B cell (primary cell): ENCODE data around the gene TMEM143.

Source experiments
- EZH2 ChIP-seq: IDR thresholded peaks from 2 replicates; pipeline ENCODE4 v1.6.1; 2012; ENCODE audit warnings: borderline replicate concordance, low read depth, mild to moderate bottlenecking, moderate library complexity, low read length; ENCODE audit not compliant: insufficient read depth, poor library complexity, severe bottlenecking
- TF ChIP-seq, protein P1 (sequence below): fragments of 200-600 bp; IDR thresholded peaks from one replicate; pipeline ENCODE4 v1.8.0; 2022; ENCODE audit warnings: antibody characterized with exemption, mild to moderate bottlenecking

DNA sequence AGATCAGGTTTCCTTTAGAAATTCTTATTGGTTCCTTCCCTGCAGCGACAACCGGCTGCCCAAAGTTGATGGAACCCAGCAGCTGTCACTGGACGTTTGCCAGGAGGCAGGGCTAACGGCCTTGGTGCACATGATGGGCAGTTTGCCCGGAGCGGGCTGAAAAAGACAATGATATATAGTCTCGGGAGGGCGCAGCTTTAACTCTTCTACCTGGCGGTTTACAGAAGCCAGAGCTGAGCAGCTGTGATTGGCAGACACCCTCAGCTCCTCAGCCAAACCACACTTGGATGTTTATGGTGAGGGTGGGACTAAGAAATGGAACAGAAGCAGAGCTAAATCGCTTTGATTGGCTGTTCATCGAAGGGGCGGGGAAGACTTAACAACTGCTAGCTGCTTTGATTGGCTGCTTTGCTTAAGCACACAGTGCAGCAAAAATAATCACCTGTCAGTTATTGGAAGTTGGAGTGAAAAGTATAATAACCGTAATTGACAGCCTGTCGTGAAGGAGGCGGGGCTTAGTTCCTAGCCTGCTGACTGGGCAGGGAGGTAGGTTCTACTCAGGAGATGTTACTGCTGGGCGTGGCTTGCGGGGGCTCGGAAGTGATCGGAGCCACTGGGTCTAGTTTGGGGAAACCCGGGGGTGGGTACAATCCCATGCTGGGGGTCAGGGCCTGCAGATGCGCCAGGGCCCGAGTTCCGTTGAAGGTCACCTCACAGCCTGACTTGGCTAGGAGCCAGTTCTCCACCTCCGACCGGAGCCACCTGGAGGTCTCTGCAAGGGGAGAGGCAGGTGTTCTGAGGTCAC is 30.9 kb downstream of the TMEM143 start:
- TF ChIP-seq, protein P1, sequence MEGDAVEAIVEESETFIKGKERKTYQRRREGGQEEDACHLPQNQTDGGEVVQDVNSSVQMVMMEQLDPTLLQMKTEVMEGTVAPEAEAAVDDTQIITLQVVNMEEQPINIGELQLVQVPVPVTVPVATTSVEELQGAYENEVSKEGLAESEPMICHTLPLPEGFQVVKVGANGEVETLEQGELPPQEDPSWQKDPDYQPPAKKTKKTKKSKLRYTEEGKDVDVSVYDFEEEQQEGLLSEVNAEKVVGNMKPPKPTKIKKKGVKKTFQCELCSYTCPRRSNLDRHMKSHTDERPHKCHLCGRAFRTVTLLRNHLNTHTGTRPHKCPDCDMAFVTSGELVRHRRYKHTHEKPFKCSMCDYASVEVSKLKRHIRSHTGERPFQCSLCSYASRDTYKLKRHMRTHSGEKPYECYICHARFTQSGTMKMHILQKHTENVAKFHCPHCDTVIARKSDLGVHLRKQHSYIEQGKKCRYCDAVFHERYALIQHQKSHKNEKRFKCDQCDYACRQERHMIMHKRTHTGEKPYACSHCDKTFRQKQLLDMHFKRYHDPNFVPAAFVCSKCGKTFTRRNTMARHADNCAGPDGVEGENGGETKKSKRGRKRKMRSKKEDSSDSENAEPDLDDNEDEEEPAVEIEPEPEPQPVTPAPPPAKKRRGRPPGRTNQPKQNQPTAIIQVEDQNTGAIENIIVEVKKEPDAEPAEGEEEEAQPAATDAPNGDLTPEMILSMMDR = no peak
- TF ChIP-seq EZH2 = no peak
